ENCODE data around the gene LHFPL3. TPM values are rescaled to one million over a fixed set of nuclear protein-coding genes. Genes with fewer than 3 reads are reported as not detected.

LHFPL3 gene
- total and polyA plus RNA-seq, 9 of the 15 experiments (the other 6 are each of a cell fraction or from before 2014, with no cell fraction given) = 0.21 to 0.52 TPM; not detected in 7

DNA sequence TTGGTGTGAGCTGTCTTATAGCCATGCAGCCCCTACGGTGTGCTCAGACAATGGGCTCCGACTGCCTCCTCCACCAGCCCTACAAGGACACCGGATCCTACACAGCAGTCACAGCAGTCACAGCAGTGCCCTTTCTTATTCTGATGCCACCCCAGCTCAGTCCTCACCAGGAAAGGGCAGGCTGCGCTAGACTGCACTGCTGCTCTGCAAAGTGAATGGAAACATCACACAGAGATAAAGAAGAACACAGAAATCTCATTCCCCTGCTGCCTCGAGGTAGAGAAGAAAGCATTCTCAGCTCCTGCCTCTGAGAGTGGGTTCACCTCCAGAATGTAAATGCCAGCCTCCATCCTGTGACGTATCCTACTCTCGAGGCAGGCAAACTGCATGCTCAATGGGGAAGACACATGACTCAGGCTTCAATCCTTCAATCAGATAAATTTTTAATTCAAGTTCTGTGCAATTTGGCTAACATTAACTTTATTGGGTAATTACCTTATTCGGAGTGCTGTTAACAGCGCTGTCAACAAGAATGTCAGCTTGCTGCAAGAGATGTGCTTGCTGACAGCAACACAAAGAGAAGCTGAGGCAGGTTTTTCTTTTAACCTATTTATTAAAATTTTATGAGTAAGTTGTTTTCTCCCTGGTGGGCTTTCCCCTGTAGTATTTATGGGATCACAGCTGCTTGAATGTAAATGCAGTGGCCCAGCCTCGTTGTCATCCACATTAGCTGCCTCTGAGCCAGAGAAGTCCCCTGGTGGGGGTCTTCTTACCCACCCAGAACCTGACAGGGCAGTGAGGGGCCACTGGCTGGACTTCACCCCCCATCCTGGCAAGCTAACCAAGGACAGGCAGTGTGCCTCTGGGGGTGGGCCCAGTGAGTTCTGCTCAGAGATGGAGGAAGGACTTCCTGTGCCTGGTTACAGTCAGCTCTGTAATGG, 444.3 kb downstream of the LHFPL3 start:
- in situ Hi-C loops (cut with MboI) = no loop called here
- TF ChIP-seq SRSF3 (IDR thresholded peaks at IDR 0.05; ENCODE audit: insufficient read depth, low read length) (no peak), FOXP1 (CRISPR knock-in tag; IDR thresholded peaks at IDR 0.05) (no peak), ZNF398 (CRISPR knock-in tag; IDR thresholded peaks at IDR 0.05) (no peak)
- H4K20me1 ChIP-seq (replicated peaks; ENCODE audit: control insufficient read depth, insufficient read depth, low read length) = no peaks in the 10 kb centered on the region
- no peak overlapping the region for H3K27ac ChIP-seq (ENCODE audit: extremely low read depth, low read depth, low read length)
- H3K4me1 ChIP-seq (replicated peaks in 1 of 2; ENCODE audit: control insufficient read depth in 2 of 2, insufficient read depth in 2 of 2, low read length in 2 of 2) = no peaks in the 10 kb centered on the region
- BruUV-seq (replicated peaks) = no TSS peak
- no peaks in the 10 kb centered on the region for H3K9me3 ChIP-seq (replicated peaks; ENCODE audit: control insufficient read depth, insufficient read depth, low read depth, low read length)
- no peak overlapping the region for H3K4me3 ChIP-seq
- POLR2A ChIA-PET = interaction anchor here (1.5 kb wide), 1 partner anchor 9 kb away, joined by 3 read pairs; no protein-coding TSS in a partner anchor
- H2AFZ ChIP-seq (ENCODE audit: low read depth, low read length) = no peak overlapping the region
- ATAC-seq = no peak
- H3K9me1 ChIP-seq (ENCODE audit: control insufficient read depth, insufficient read depth, low read length) = no peaks in the 10 kb centered on the region
- CTCF ChIA-PET (ENCODE audit: low intra/inter-chr PET ratio) = no interaction called here
- FAIRE-seq = no peak
- under 1% methylated on average over 10 of the region's 10 CpGs for WGBS (ENCODE audit: insufficient coverage, low coverage, missing lambda C conversion rate)
- no peak overlapping the region for H3K9ac ChIP-seq (ENCODE audit: insufficient read depth in 1 of 2, low read depth in 2 of 2, low read length in 2 of 2)
- no peak overlapping the region for H3K4me2 ChIP-seq (ENCODE audit: insufficient read depth, low read length)
- intact Hi-C loops (cut with micrococcal nuclease) = no loop called here
- H3K79me2 ChIP-seq (ENCODE audit: control insufficient read depth, insufficient read depth, low read length) = no peaks in the 10 kb centered on the region
- peaks cover 0 to 8% of the 10 kb centered on the region in 2 experiments; a peak in 1 of 5 replicates for H3K27me3 ChIP-seq (ENCODE audit: control insufficient read depth in 2 of 2, insufficient read depth in 2 of 2, low read length in 2 of 2)
- H3K36me3 ChIP-seq (ENCODE audit: control insufficient read depth, insufficient read depth, low read length) = no peaks in the 10 kb centered on the region
- DNase-seq (ENCODE audit: extremely low read depth in 1 of 4, low spot score in 3 of 4) = no peak

All from K562 (cell line).